ENCODE measurements around the gene KBTBD6.
"Not testable (repeated sequence)": the region's sequence is repeated elsewhere in the genome, so short reads cannot be mapped to it uniquely, and the experiment has no call there.

KBTBD6 gene

GRCh38 chr13:41136396-41137031, 3.9 kb upstream of the KBTBD6 start:
- DNase-seq (ENCODE audit: low read depth in 2 of 2, low spot score in 1 of 2) = no peak

GRCh38 chr13:41133951-41134350, 1.3 kb upstream of the KBTBD6 start:
- no peak for DNase-seq (ENCODE audit: low read depth in 2 of 2, low spot score in 1 of 2)

- DNase-seq (ENCODE audit: low read depth in 2 of 2, low spot score in 1 of 2) = not testable (repeated sequence)
Measured at GRCh38 chr13:41131660-41132511, 716 bp downstream of the KBTBD6 start.

GRCh38 chr13:41131189-41131588, 1.4 kb downstream of the KBTBD6 start:
- not testable (repeated sequence) for DNase-seq (ENCODE audit: low read depth in 2 of 2, low spot score in 1 of 2)

- DNase-seq (ENCODE audit: low read depth in 2 of 2, low spot score in 1 of 2) = no peak
Measured at GRCh38 chr13:41130356-41130755, 2.2 kb downstream of the KBTBD6 start.

GRCh38 chr13:41127701-41128100, 4.9 kb downstream of the KBTBD6 start:
- DNase-seq (ENCODE audit: low read depth in 2 of 2, low spot score in 1 of 2) = no peak

- DNase-seq (ENCODE audit: low read depth in 2 of 2, low spot score in 1 of 2) = no peak
Measured at GRCh38 chr13:41122838-41123237, 9.8 kb downstream of the KBTBD6 start.

GRCh38 chr13:41117869-41118268, 14.7 kb downstream of the KBTBD6 start:
- DNase-seq (ENCODE audit: low read depth in 2 of 2, low spot score in 1 of 2) = no peak

- DNase-seq (ENCODE audit: low read depth in 2 of 2, low spot score in 1 of 2) = no peak
Measured at GRCh38 chr13:41111454-41111853, 21.1 kb downstream of the KBTBD6 start.

GRCh38 chr13:41107584-41108014, 25.0 kb downstream of the KBTBD6 start:
- no peak for DNase-seq (ENCODE audit: low read depth in 2 of 2, low spot score in 1 of 2)

- DNase-seq (ENCODE audit: low read depth in 2 of 2, low spot score in 1 of 2) = no peak
Measured at GRCh38 chr13:41107104-41107571, 25.5 kb downstream of the KBTBD6 start.

- DNase-seq (ENCODE audit: low read depth in 2 of 2, low spot score in 1 of 2) = no peak
Measured at GRCh38 chr13:41099986-41100385, 32.6 kb downstream of the KBTBD6 start.

GRCh38 chr13:41098761-41099160, 33.8 kb downstream of the KBTBD6 start:
- no peak for DNase-seq (ENCODE audit: low read depth in 2 of 2, low spot score in 1 of 2)

GRCh38 chr13:41095681-41096080, 36.9 kb downstream of the KBTBD6 start:
- not testable (repeated sequence) for DNase-seq (ENCODE audit: low read depth in 2 of 2, low spot score in 1 of 2)

GRCh38 chr13:41085961-41086585, 46.5 kb downstream of the KBTBD6 start:
- DNase-seq (ENCODE audit: low read depth in 2 of 2, low spot score in 1 of 2) = no peak

GRCh38 chr13:41079725-41080124, 52.9 kb downstream of the KBTBD6 start:
- DNase-seq (ENCODE audit: low read depth in 2 of 2, low spot score in 1 of 2) = no peak

All from stimulated activated CD8-positive, alpha-beta memory T cell treated with anti-CD3 and anti-CD28 coated beads, Interleukin-4, amount 100 ng/mL, for 1 hour (primary cell).